ENCODE data around the gene TSPEAR.
"Not testable (repeated sequence)": the region's sequence is repeated elsewhere in the genome, so short reads cannot be mapped to it uniquely, and the experiment has no call there.

TSPEAR gene

GRCh38 chr21:44643741-44644310 is 67.5 kb downstream of the TSPEAR start:
- H4K20me1 ChIP-seq: no peaks in the 10 kb centered on the region
- H3K4me3 ChIP-seq: 0 out of 20 replicates have a peak overlapping the region, but pooled peaks of 1 of the 10 experiments have one; percentile 11
- H3K27me3 ChIP-seq: no peaks in the 10 kb centered on the region
- no peak overlapping the region for H3K4me2 ChIP-seq
- no peak for TF ChIP-seq Cebpa-rat (IDR thresholded peaks at IDR 0.05)
- no peak overlapping the region for H3K9ac ChIP-seq
- H3K36me3 ChIP-seq: no peaks in the 10 kb centered on the region
- H3K27ac ChIP-seq: no peak overlapping the region
- peaks cover 59 to 66% (median 61%) of the 10 kb centered on the region in 11 experiments for H3K9me3 ChIP-seq (replicated peaks in 1 of 11)
- H3K4me1 ChIP-seq: peaks cover 0 to 20% (median 13%) of the 10 kb centered on the region in 10 experiments; a peak in 17 of 20 replicates

GRCh38 chr21:44640761-44641160 is 70.6 kb downstream of the TSPEAR start:
- H3K4me2 ChIP-seq: no peak overlapping the region
- no peak overlapping the region for H3K4me3 ChIP-seq
- H3K9ac ChIP-seq: no peak overlapping the region
- H3K4me1 ChIP-seq: no peaks in the 10 kb centered on the region
- no peaks in the 10 kb centered on the region for H4K20me1 ChIP-seq
- no peaks in the 10 kb centered on the region for H3K27me3 ChIP-seq
- TF ChIP-seq Cebpa-rat (IDR thresholded peaks at IDR 0.05): no peak
- no peak overlapping the region for H3K27ac ChIP-seq
- no peaks in the 10 kb centered on the region for H3K36me3 ChIP-seq
- peaks cover 59 to 65% (median 60%) of the 10 kb centered on the region in 11 experiments for H3K9me3 ChIP-seq (replicated peaks in 1 of 11)

GRCh38 chr21:44639331-44639655 is 72.1 kb downstream of the TSPEAR start:
- no peak for TF ChIP-seq Cebpa-rat (IDR thresholded peaks at IDR 0.05)
- H3K4me2 ChIP-seq: no peak overlapping the region
- no peak overlapping the region for H3K9ac ChIP-seq
- no peaks in the 10 kb centered on the region for H3K36me3 ChIP-seq
- no peaks in the 10 kb centered on the region for H4K20me1 ChIP-seq
- H3K4me1 ChIP-seq: no peaks in the 10 kb centered on the region
- no peaks in the 10 kb centered on the region for H3K27me3 ChIP-seq
- no peak overlapping the region for H3K4me3 ChIP-seq
- H3K9me3 ChIP-seq (replicated peaks in 1 of 11): peaks cover 45 to 50% (median 46%) of the 10 kb centered on the region in 11 experiments
- H3K27ac ChIP-seq: no peak overlapping the region

GRCh38 chr21:44638506-44639330 is 72.7 kb downstream of the TSPEAR start:
- H3K4me2 ChIP-seq, H3K4me1 ChIP-seq, H3K27me3 ChIP-seq, H3K9ac ChIP-seq, H3K27ac ChIP-seq, H3K4me3 ChIP-seq, H4K20me1 ChIP-seq, H3K36me3 ChIP-seq: not testable (repeated sequence)
- H3K9me3 ChIP-seq (replicated peaks in 1 of 11): peaks cover 39 to 48% (median 40%) of the 10 kb centered on the region in 11 experiments

- not testable (repeated sequence) for H3K9ac ChIP-seq, H3K4me2 ChIP-seq
These were observed 73.5 kb downstream of the TSPEAR start for GRCh38 chr21:44637851-44638348.

GRCh38 chr21:44637018-44637850 is 74.1 kb downstream of the TSPEAR start, which contains the start of gene KRTAP10-10:
Gene KRTAP10-10 (plus strand): TSS chr21:44637356. CDS start chr21:44637418, 62 bp downstream.
- no peaks in the 10 kb centered on the region for H4K20me1 ChIP-seq
- H3K4me2 ChIP-seq: no peak within 1 kb of the TSS
- H3K9me3 ChIP-seq (replicated peaks in 1 of 11): peaks cover 29 to 38% (median 31%) of the 10 kb centered on the region in 11 experiments
- no peak within 1 kb of the TSS for H3K4me3 ChIP-seq
- no peak within 1 kb of the TSS for H3K9ac ChIP-seq
- H3K4me1 ChIP-seq: no peaks in the 10 kb centered on the region
- no peaks in the 10 kb centered on the region for H3K36me3 ChIP-seq
- no peak for TF ChIP-seq Cebpa-rat (IDR thresholded peaks at IDR 0.05)
- H3K27ac ChIP-seq: no peak within 1 kb of the TSS
- H3K27me3 ChIP-seq: no peaks in the 10 kb centered on the region

More at GRCh38 chr21:44637851-44638348, 73.5 kb downstream of the TSPEAR start:
- H3K4me3 ChIP-seq, H4K20me1 ChIP-seq, H3K36me3 ChIP-seq, H3K27ac ChIP-seq, H3K4me1 ChIP-seq, H3K27me3 ChIP-seq: not testable (repeated sequence)
- peaks cover 31 to 40% (median 32%) of the 10 kb centered on the region in 11 experiments for H3K9me3 ChIP-seq (replicated peaks in 1 of 11)

GRCh38 chr21:44636209-44637017 is 75.0 kb downstream of the TSPEAR start:
- no peak overlapping the region for H3K27ac ChIP-seq
- H3K36me3 ChIP-seq: no peaks in the 10 kb centered on the region
- H3K9me3 ChIP-seq (replicated peaks in 1 of 11): peaks cover 29 to 38% (median 32%) of the 10 kb centered on the region in 11 experiments
- H3K4me2 ChIP-seq: no peak overlapping the region
- TF ChIP-seq Cebpa-rat (IDR thresholded peaks at IDR 0.05): no peak
- H4K20me1 ChIP-seq: no peaks in the 10 kb centered on the region
- H3K9ac ChIP-seq: no peak overlapping the region
- H3K27me3 ChIP-seq: no peaks in the 10 kb centered on the region
- H3K4me1 ChIP-seq: no peaks in the 10 kb centered on the region
- no peak overlapping the region for H3K4me3 ChIP-seq

GRCh38 chr21:44632067-44632466 is 79.3 kb downstream of the TSPEAR start:
- Histone ChIP-seq H3K4me2 (no peak overlapping the region), H3K36me3 (no peaks in the 10 kb centered on the region), H3K4me1 (peaks cover 0 to 19% (median 13%) of the 10 kb centered on the region in 10 experiments; a peak in 16 of 20 replicates), H3K9me3 (replicated peaks in 1 of 11) (peaks cover 32 to 42% (median 35%) of the 10 kb centered on the region in 11 experiments), H3K27ac (no peak overlapping the region), H3K4me3 (no peak overlapping the region), H3K27me3 (no peaks in the 10 kb centered on the region), H4K20me1 (no peaks in the 10 kb centered on the region), H3K9ac (no peak overlapping the region)
- TF ChIP-seq Cebpa-rat (IDR thresholded peaks at IDR 0.05): no peak

All from BLaER1 treated with 17β-estradiol and CSF1 and Interleukin-3, amounts not matched to agents 10 nM and 100 nM (cell line).